GM18517 (cell line): ENCODE data around the gene APBA1.
"Not testable (repeated sequence)": the region's sequence is repeated elsewhere in the genome, so short reads cannot be mapped to it uniquely, and the experiment has no call there.

Source experiments
- ATAC-seq: cut with Tn5 transposase; IDR thresholded peaks from one replicate; pipeline ENCODE4 v1.9.1; 2021; ENCODE audit warnings: mild to moderate bottlenecking, moderate library complexity; ENCODE audit not compliant: unreplicated experiment

APBA1 gene

DNA sequence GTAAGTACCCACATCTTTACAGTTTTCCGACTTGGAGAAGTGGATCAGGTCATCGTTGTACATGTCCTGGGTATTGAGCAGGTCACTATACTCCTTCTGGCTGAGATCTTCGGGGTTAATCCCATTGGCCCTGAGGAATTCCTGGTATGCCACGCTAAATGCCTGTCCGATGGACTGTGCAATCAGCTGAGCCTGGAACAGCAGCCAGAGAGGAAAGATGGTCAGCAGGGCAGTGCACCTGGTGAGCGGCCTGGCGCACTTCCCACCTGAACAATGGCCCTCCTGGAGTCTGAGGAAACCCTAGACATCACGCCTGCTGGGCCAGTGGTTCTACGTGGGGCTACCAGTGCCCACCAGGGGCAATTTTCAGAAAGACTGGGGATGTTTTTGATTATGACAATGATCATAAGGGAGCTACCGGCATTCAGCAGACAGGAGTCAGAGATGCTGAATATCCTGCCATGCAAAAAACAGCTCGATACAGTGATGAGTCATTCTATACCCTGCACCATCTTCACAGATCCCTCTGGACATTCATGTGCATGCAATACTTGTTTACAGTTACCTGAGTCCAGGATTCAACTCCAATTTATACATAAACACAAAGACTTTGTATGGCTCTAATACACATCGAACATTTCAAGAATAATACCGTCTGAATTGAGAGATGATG is 219.9 kb downstream of the APBA1 start:
- no peak for ATAC-seq

DNA sequence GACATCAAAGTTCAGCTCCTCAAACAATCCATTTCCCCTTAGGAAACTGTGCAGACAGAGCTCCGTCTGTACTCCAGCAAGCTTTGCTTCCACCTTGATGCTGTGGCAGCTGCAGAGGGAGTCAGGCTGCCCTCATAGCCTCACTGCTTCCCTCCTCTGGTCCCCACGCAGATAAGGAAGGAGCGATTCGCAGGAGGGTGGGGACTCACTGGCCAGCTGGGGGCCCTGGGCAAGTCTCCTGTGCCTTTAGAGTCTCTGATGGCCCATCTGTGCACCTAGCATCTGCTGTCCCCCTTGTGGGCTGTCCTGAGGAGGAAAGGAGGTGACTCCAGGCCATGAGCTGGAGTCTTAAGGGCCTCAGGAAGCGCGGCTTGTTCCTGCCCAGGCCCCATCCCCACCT is 225.7 kb downstream of the APBA1 start:
- ATAC-seq, result no peak

DNA sequence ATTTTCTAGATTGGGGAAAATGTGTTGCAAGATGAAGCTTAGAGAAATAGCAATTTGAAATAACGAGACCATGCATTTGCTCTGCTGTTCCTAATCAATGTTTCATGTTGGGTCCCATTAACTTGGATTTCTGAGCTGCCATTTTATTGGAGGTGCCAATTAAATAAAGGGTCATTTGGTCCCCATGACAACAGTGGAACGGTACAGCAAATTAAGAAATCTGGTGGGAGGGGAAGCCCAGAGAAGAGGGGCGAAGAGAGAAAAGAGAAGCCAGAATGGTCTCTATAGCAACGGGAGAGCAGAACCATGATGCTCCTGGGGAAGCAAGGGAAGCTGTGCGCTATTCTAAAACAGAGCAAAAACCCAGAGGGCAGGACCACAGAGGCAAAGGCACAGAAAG is 226.9 kb downstream of the APBA1 start:
- ATAC-seq, result no peak

DNA sequence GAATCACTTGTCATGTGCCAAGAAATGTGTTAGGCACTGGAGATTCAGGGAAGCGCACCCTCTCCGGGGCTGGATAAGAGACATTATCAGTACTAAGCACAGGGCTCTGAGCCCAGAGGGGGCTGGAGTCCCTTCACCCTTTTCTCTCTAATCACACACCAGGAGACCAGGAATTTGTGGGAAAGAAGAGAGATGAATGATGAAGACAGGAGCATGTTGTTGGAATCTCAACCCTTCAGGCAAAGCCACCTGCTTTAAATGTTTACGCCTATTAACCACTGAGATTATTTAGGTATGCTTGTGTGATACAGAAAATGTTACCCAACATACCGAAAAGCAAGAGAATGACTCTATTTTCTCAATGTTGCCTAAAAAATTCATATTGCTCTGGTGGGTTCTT is 227.4 kb downstream of the APBA1 start:
- ATAC-seq, result no peak

DNA sequence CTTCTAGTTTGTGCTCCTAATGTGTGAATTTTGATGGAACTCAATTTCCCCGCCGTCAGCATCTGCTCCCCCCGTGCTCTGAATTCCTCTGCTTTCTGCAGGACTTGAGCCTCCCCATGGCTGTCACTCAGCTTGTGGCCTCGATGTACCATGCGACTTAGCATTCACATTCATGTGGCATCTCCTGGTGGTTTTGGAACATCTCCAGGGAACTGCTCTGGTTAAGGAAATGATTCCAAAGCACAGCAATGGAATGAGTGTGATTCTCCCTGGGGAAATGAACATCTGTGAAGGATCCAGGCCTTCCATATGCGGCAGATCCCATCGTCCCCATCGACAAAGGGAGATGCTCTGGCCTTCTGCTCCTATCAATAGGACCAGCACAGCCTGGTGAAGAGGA is 228.2 kb downstream of the APBA1 start:
- ATAC-seq, result no peak

DNA sequence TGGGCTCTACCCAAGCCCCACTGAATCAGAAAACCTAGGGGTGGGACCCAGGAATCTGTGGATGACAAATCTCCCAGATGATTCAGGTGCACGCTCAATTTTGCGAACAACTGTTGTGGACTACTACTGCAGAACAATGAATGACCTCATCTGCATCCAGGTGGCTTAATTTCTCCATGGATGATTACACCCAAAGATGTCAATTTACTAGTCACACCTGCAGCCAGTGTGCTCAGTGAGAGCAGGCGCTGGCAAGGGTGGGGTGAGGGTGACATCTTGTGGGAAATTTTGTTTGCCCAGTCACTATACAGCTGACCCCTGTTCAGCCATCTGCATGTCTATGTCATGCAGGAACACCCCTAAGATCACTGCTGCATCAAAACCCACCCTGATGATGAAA is 229.0 kb downstream of the APBA1 start:
- ATAC-seq, result no peak

DNA sequence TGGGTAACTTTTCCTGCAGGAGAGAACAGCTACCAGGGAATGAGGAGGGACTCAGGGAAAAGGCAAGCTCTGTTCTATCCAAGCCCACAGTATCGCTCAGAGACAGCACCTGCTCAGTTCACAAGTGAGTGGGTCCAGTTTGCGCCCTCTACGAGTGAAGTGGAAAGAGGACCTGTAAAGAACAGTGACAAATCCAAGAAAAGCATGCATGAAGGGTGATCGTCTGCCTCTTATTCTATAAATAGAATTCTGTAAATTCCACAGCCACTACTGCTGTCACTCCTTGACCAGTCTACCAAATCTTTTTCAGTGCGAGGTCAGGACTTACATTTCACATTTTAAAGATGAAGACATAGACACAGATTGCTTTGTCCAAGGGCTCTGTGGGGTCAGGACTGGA is 229.7 kb downstream of the APBA1 start:
- ATAC-seq, result no peak

DNA sequence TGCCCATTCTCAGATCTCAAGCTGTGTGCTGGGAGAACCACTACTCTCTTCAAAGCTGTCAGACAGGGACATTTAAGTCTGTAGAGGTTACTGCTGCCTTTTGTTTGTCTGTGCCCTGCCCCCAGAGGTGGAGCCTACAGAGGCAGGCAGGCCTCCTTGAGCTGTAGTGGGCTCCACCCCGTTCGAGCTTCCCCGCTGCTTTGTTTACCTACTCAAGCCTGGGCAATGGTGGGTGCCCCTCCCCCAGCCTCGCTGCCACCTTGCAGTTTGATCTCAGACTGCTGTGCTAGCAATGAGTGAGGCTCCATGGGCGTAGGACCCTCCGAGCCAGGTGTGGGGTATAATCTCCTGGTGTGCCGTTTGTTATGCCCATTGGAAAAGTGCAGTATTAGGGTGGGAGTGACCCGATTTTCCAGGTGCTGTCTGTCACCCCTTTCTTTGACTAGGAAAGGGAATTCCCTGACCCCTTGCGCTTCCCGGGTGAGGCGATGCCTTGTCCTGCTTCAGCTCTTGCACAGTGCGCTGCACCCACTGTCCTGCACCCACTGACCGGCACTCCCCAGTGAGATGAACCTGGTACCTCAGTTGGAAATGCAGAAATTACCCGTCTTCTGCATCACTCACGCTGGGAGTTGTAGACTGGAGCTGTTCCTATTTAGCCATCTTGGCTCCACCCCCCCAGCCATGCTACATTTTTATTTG is 231.8 kb downstream of the APBA1 start:
- ATAC-seq, result not testable (repeated sequence)

DNA sequence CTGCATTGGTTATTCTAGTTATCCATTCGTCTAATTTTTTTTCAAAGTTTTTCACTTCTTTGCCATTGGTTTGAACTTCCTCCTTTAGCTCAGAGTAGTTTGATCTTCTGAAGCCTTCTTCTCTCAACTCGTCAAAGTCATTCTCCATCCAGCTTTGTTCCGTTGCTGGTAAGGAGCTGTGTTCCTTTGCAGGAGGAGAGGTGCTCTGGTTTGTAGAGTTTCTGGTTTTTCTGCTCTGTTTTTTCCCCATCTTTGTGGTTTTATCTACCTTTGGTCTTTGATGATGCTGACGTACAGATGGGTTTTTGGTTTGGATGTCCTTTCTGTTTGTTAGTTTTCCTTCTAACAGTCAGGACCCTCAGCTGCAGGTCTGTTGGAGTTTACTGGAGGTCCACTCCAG is 232.5 kb downstream of the APBA1 start:
- not testable (repeated sequence) for ATAC-seq

DNA sequence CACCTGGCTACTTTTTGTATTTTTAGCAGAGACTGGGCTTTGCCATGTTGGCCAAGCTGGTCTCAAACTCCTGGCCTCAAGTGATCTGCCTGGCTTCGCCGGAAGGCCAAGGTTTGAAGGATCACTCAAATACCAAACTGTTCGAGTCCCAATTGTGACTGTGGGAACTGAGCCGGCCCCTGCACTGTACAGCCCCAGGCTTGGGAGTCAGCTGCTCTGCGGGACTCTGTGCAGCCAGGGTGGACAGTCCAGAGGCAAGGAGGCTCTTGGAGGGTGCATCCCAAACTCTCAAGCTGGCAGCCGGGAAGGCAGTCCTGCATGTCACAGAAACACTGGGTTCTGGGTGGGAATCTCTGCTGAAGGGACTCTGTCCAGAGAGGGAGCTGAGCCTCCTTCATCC is 238.2 kb downstream of the APBA1 start:
- no peak for ATAC-seq

DNA sequence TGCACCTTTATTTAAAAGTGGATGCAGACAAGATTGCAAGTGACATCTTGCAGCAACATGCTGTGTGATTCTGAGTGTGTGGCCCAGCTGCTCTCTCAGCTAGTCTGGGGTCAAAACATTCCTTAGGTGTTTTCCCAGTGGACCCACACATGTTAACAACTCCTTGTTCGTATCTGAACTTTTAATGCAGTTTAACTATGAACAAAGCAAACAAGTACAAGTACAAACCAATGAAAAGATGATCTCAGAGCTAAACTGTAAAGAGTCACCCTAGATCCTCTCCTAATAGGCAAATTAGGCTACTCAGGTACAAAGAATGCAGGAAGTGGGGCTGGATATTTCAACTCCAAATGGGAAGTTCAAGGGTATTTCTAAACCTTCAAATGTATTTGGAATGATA is 238.8 kb downstream of the APBA1 start:
- no peak for ATAC-seq

DNA sequence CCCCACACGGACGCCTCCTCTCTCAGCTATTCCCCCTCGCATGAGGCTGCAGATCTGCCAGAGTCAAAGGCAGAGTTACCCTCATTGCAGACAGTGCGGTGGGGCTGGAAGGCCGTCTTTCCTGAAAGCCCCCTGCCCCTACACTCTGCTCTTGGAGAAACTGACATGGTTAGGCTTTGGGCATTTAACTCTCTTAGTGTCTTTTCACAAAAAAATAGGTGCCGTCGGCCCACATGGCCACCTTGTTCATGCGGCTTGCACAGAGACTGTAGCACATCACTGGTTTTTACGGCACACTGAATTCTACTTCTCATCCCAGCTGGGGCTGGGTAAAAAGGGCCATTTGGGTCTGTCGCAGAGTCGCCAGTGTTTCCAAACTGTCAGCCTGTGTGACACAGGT is 239.5 kb downstream of the APBA1 start:
- ATAC-seq, result no peak

DNA sequence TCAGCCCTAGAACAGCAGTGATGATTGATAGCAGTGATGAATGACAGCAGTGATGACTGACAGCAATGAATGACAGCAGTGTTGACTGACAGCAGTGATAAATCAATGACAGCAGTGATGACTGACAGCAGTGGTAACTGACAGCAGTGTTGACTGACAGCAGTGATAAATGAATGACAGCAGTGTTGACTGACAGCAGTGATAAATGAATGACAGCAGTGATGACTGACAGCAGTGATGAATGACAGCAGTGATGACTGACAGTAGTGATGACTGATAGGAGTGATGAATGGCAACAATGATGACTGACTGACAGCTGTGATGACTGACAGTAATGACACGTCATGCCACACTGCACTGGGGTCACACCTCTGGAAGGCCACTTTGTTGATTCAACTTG is 240.4 kb downstream of the APBA1 start:
- ATAC-seq, result no peak

DNA sequence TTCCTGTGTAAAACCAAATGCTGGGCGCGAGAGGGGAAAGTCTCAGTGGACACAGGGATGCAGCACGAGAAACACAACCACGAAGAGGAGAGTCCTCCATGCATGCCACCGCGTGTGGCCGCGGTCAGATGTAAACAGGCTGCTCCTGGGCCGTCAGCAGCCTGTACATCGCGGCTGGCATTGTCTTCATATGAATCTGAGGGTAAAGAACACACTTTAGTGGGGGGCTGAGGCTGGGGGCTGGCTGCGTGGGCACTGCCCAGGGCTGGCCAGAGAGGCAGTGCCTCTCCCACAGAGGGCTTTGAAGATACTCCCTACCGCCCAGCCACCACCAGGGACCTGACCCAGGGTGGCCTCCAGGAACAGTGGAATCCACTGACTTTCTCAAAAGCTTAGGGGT is 241.0 kb downstream of the APBA1 start:
- ATAC-seq, result no peak

DNA sequence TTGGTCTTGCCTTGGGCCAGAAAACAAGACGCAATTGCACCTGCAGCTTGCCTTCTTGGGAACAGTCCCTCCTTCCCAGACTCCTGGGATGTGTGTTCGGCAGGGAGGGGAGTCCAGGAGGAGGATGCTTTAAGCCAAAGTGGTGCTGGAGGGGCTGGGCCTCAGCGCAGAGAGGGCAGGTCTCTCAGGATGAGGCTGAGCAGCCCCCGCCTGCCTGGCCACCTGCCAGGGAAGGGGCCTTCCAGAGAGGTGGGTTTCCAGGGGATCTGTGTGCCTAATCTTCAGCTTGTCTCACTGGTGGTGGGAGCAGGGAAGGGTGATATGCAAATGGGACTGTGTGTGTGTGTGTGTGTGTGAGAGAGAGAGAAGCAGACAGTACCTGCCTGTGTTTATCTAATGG is 242.0 kb downstream of the APBA1 start:
- no peak for ATAC-seq

DNA sequence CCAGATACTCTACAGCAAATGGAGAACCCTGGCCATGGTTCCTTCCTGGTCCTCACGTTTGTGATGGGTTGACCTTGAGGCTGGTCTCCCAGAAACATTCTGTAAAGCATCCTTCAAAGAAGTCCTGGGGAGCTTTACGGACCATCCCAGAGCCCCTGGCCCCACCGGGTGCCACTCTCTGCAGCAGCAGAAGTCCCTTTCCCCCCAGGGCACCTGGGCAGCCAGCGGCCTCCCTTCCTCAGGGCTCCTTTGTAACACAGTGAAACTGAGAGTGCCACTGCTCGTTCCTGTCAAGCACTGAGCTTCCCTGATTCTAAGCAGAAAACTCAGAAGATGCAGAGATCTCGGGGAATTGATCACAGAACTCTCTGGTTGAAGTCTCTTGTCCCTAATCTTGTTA is 242.9 kb downstream of the APBA1 start:
- no peak for ATAC-seq

DNA sequence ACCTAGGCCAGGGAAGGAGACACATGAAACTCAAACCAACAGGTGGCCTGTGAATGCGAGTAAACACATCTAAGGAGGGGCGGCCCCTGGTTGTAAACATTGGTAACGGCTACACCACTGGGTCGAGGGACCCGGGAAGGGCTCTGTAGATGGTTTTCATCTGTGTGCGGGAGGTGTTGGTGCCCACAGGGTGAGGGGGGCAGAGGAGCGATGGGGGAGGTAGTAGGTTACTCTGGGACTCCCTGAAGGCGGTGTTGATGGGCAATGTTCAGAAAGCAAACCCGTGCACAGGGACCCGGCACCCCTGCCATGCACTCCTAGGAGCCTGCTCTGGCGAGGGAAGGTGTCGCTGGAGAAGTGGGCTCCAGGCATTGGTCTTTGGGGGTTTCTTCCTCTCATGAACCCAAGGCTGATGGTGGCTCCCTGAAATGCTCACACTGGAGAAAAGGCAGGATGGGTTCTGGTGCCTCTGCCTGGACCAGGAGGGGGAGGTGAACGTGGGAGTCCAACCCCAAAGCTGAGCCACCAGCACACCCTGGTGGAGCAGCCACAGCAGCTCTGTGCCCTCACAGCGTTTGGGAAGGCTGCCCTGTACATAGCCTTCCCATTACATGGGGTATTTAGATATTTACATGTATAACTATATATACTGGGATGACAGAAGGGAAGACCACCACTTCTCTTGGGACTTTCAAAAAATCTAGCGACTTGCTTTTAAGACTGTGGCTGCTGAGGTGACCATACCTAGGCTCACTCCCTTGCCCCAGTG is 244.0 kb downstream of the APBA1 start:
- no peak for ATAC-seq

DNA sequence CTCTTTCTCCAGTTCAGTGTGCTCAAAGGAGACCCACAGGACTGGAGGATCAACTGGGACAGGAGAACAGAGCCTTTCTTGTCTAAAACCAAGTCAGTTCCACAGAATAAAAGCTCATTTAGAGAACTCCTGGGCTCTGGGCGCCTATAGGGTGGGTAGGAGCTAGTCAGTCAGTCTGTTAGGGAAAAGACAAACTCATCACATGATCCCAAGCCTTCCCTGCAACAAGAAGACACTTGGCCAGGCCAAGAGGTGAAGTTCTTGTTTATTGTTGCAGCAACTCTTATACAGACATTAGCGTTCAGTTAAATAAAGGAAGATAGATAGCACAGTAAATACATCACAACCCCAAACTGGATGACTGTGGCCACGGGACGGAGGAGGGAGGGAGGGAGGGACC is 244.9 kb downstream of the APBA1 start:
- ATAC-seq, result no peak

DNA sequence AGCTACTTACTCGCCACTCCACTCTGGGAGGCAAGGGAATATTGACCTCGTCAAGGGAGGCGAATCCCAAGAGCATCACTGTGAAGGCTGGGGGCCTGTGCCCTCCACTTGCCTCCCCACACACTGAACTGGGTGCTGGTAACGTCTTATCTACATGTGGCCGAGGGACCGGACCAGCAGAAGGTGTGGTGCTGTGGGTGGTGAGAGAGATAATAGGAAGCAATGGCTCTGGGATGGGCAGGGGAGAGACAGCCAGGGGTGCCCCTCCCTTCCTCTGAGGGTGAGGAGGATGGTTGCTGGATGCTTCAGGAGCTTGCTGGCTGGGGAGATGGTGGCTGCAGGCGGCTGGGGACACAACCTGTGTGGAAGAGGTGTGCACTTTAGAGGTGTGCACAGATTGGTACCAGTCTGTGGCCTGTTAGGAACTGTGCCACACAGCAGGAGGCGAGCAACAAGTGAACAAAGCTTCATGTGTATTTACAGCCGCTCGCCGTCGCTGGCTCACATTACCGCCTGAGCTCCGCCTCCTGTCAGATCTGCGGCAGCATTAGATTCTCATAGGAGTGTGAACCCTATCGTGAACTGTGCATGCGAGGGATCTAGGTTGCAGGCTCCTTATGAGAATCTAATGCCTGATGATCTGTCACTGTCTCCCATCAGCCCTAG is 246.9 kb downstream of the APBA1 start:
- no peak for ATAC-seq

DNA sequence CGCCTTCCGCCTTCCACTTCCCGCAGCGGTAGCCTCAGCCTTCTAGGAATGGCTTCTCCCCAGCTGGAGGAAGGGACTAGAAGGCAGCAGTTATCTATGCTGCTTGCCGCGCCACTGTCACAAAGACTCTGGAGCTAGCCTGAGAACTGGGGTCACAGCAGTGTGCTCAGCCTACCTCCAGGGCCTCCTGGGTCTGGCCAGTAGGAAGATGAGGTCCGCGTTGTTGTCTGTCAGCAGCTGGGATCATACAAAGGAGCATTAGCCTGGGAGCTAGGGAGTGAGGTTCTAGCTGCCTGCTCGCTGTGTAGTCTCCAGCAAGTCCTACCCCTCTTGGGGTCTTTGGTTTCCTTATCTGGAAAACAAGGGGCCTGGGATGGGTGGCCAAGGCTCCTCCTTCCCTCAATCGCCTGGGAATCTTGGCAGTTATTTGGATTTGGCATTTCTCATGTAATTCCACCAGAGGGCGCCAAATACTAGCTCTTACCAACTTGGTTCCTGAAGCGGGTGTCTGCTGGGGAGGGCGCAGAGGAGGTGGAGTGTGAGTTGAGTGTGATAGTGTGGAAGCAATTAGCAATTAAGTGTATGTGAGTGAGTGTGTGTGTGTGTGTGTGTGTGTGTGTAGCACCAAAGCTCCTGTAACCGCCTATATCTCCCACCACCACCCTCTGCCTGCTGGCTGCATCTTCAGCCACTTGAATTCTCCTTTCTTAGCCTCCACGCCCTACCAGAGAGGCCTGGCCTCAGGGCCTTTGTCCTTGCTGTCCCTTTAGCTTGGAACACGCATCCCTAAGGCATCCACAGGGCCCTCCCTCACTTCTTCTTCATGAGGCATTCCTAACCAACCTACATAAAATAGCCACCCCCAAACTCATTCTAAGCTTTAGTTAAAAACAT is 250.0 kb downstream of the APBA1 start:
- ATAC-seq, result no peak
